Measurements from ENCODE around the gene LDB3. TPM values are rescaled to one million over a fixed set of nuclear protein-coding genes. Genes with fewer than 3 reads are reported as not detected.

The LDB3 gene
- total and polyA plus RNA-seq, 2 of the 8 experiments (the other 6 are each of a cell fraction or from before 2014, with no cell fraction given) = 0.20 to 0.43 TPM

- TF ChIP-seq POLR2A (IDR thresholded peaks at IDR 0.05; ENCODE audit: control extremely low read depth in 1 of 2, low read depth in 2 of 2, low read length in 2 of 2) = no peak
- TF ChIP-seq ATF3 (IDR thresholded peaks at IDR 0.05; ENCODE audit: insufficient read depth, low read depth, low read length) = no peak
- no peak for TF ChIP-seq CHD7 (IDR thresholded peaks at IDR 0.05; ENCODE audit: insufficient replicate concordance, low read length)
- TF ChIP-seq TAF1 (IDR thresholded peaks at IDR 0.05; ENCODE audit: low read depth, low read length) = no peak
- TF ChIP-seq CHD1 (IDR thresholded peaks at IDR 0.05; ENCODE audit: low read depth, low read length) = no peak
Measured at GRCh38 chr10:86770412-86770960, 102.2 kb downstream of the LDB3 start (continued).

All from H1 (cell line).